IMR-90 (cell line): ENCODE results near the gene MPC1. TPM values are rescaled to one million over a fixed set of nuclear protein-coding genes. Genes with fewer than 3 reads are reported as not detected.

Experiments
- ATAC-seq: fragments of 200-7000 bp; cut with Tn5 transposase; 2 replicates; pipeline ENCODE4 v1.9.1; 2020; ENCODE audit warnings: low read depth, mild to moderate bottlenecking, moderate library complexity
- BruUV-seq: library from RNA; stranded (reverse); fragments of 400-500 nt; replicated peaks from 2 replicates; lab custom pipeline; 2021; lab: Mats Ljungman, UMichigan
- CTCF ChIA-PET: fragments of 300-600 bp; formaldehyde crosslinking; extraction: SDS; loops from one replicate; lab custom pipeline; 2021; ENCODE audit warnings: antibody characterized with exemption; lab: Yijun Ruan, JAX
- POLR2A ChIA-PET: fragments of 300-600 bp; sonication (Branson Sonifier 250); formaldehyde crosslinking; loops from one replicate; lab custom pipeline; 2022; ENCODE audit warnings: antibody characterized with exemption; ENCODE audit not compliant: unreplicated experiment; lab: Charles Lee
- DNase-seq: peaks from one replicate; pipeline ENCODE4 v3.0.0; 2013
- H2AFZ ChIP-seq: replicated peaks from 2 replicates; pipeline ENCODE3; 2013; ENCODE audit warnings: low read length, mild to moderate bottlenecking; ENCODE audit not compliant: poor library complexity
- H2AK5ac ChIP-seq: 2 replicates; pipeline ENCODE4 v1.6.1; 2013; ENCODE audit warnings: low read depth, low read length, inconsistent platforms
- H2AK9ac ChIP-seq: replicated peaks from 2 replicates; pipeline ENCODE3; 2013; ENCODE audit warnings: mild to moderate bottlenecking, low read depth, low read length, moderate library complexity; ENCODE audit not compliant: poor library complexity
- H2BK120ac ChIP-seq: 2 replicates; pipeline ENCODE4 v1.6.1; 2013; ENCODE audit warnings: low read depth, low read length, inconsistent platforms
- H2BK15ac ChIP-seq: 3 replicates; pipeline ENCODE4 v1.6.1; 2013; ENCODE audit warnings: low read depth, low read length, inconsistent platforms
- H2BK20ac ChIP-seq: 2 replicates; pipeline ENCODE4 v1.6.1; 2013; ENCODE audit warnings: low read depth, mild to moderate bottlenecking, inconsistent platforms, low read length, moderate library complexity
- H2BK5ac ChIP-seq: 2 replicates; pipeline ENCODE4 v1.6.1; 2013; ENCODE audit warnings: mild to moderate bottlenecking, low read depth, low read length, inconsistent platforms; ENCODE audit not compliant: poor library complexity, severe bottlenecking
- H3K14ac ChIP-seq: replicated peaks from 2 replicates; pipeline ENCODE4 v1.6.1; 2013; ENCODE audit warnings: low read depth, low read length, inconsistent platforms
- H3K18ac ChIP-seq: 2 replicates; pipeline ENCODE4 v1.6.1; 2013; ENCODE audit warnings: low read depth, low read length, control low read depth
- H3K23ac ChIP-seq: 2 replicates; pipeline ENCODE4 v1.6.1; 2013; ENCODE audit warnings: low read depth, low read length, inconsistent platforms
- H3K27ac ChIP-seq: 2 replicates; pipeline ENCODE4 v1.5.1; 2013; ENCODE audit warnings: mild to moderate bottlenecking, control low read depth, low read length; ENCODE audit not compliant: insufficient read depth
- H3K27me3 ChIP-seq: 2 replicates; pipeline ENCODE4 v1.6.1; 2013; ENCODE audit warnings: low read length; ENCODE audit not compliant: control insufficient read depth, insufficient read depth
- H3K36me3 ChIP-seq: 2 replicates; pipeline ENCODE4 v1.6.1; 2013; ENCODE audit warnings: low read length, mixed read lengths; ENCODE audit not compliant: control insufficient read depth, insufficient read depth
- H3K4ac ChIP-seq: 2 replicates; pipeline ENCODE4 v1.6.1; 2013; ENCODE audit warnings: low read depth, low read length, inconsistent platforms
- H3K4me1 ChIP-seq: 2 replicates; pipeline ENCODE4 v1.6.1; 2013; ENCODE audit warnings: low read length, mixed read lengths; ENCODE audit not compliant: control insufficient read depth, insufficient read depth
- H3K4me2 ChIP-seq: 2 replicates; pipeline ENCODE4 v1.6.1; 2013; ENCODE audit warnings: low read depth, mild to moderate bottlenecking, control low read depth, low read length, moderate library complexity
- H3K4me3 ChIP-seq: 2 replicates; pipeline ENCODE4 v1.5.1; 2013; ENCODE audit warnings: low read depth, mild to moderate bottlenecking, control low read depth, low read length, moderate library complexity; ENCODE audit not compliant: insufficient read depth
- H3K56ac ChIP-seq: 2 replicates; pipeline ENCODE4 v1.6.1; 2013; ENCODE audit warnings: low read length, inconsistent platforms; ENCODE audit not compliant: insufficient read depth; ENCODE audit errors: extremely low read depth
- H3K79me1 ChIP-seq, 2 experiments: 2 replicates each; pipeline ENCODE4 v1.6.1; 2013; ENCODE audit warnings: low read length in 2 of 2, inconsistent platforms in 1 of 2, low read depth in 1 of 2
- H3K9ac ChIP-seq: 2 replicates; pipeline ENCODE4 v1.6.1; 2013; ENCODE audit warnings: low read depth, low read length, control low read depth
- H3K9me1 ChIP-seq: 2 replicates; pipeline ENCODE4 v1.6.1; 2013; ENCODE audit warnings: low read length, inconsistent platforms; ENCODE audit not compliant: insufficient read depth
- H3K9me3 ChIP-seq: 2 replicates; pipeline ENCODE4 v1.6.1; 2013; ENCODE audit warnings: low read length; ENCODE audit not compliant: control insufficient read depth, insufficient read depth
- H4K20me1 ChIP-seq: 2 replicates; pipeline ENCODE4 v1.6.1; 2013; ENCODE audit warnings: low read length, inconsistent platforms; ENCODE audit not compliant: insufficient read depth
- H4K5ac ChIP-seq: 2 replicates; pipeline ENCODE4 v1.6.1; 2013; ENCODE audit warnings: mild to moderate bottlenecking, low read depth, low read length, control low read depth
- H4K8ac ChIP-seq, 2 experiments: 2 replicates each; pipeline ENCODE4 v1.6.1; 2013; ENCODE audit warnings: low read depth in 2 of 2, low read length in 2 of 2, control low read depth in 1 of 2, inconsistent platforms in 1 of 2
- H4K91ac ChIP-seq: 2 replicates; pipeline ENCODE4 v1.6.1; 2013; ENCODE audit warnings: low read depth, low read length, inconsistent platforms; ENCODE audit not compliant: insufficient read depth
- BHLHE40 ChIP-seq: fragments of 150-350 bp; IDR thresholded peaks from 2 replicates; pipeline ENCODE4 v1.6.1; 2016; ENCODE audit warnings: mild to moderate bottlenecking, low read depth, low read length
- WGBS, 2 experiments: methylation state at CpG; one replicate each; pipeline versions ENCODE4 v1.1.5 to v1.1.7; 2013; ENCODE audit warnings: missing lambda C conversion rate in 2 of 2; ENCODE audit not compliant: insufficient read length in 1 of 2; ENCODE audit errors: extremely low coverage in 2 of 2; 5-methylcytosine and 5-hydroxymethylcytosine counted together
- dilution Hi-C: fragments of 300-500 bp; cut with HindIII; formaldehyde crosslinking; loops from one replicate; pipeline ENCODE4 v1.14.3; 2018; ENCODE audit warnings: low sequenced_read_pairs; ENCODE audit not compliant: unreplicated experiment
- in situ Hi-C: fragments of 300-500 bp; cut with MboI; formaldehyde crosslinking; loops from 3 replicates; pipeline ENCODE4 v1.14.3; 2019; ENCODE audit warnings: low sequenced_read_pairs, inconsistent platforms, mixed read lengths
- intact Hi-C: fragments of 100-400 bp; cut with micrococcal nuclease; formaldehyde crosslinking; loops from 2 replicates; pipeline ENCODE4 v1.10.0; 2022
- polyA plus RNA-seq, 3 experiments: library from polyadenylated mRNA; depleted of rRNA; stranded (reverse); fragments of >200 nt; gene quantifications; 2 replicates each; pipeline ENCODE4 v1.2.3, GENCODE V29; 2012; ENCODE audit warnings: low replicate concordance in 1 of 3
- total RNA-seq: library from RNA; depleted of rRNA; stranded (reverse); fragments of >200 nt; gene quantifications from 2 replicates; pipeline ENCODE4 v1.2.3, GENCODE V29; 2012

The MPC1 gene
- total and polyA plus RNA-seq, 2 of the 4 experiments (the other 2 are of a cell fraction) = 10.9 to 12.0 TPM

- H3K4me2 ChIP-seq = no peak overlapping the region
- dilution Hi-C loops (no loop called here), in situ Hi-C loops (no loop called here), intact Hi-C loops (no loop called here)
- no peaks in the 10 kb centered on the region for H3K36me3 ChIP-seq
- no peak overlapping the region for H3K27ac ChIP-seq
- no peak for DNase-seq
- H2AFZ ChIP-seq = no peak overlapping the region
- no peak overlapping the region for H4K5ac ChIP-seq
- H2BK15ac ChIP-seq = no peak overlapping the region
- H3K23ac ChIP-seq = no peak overlapping the region
- H2AK5ac ChIP-seq = no peak overlapping the region
- H2AK9ac ChIP-seq = no peak overlapping the region
- no peaks in the 10 kb centered on the region for H4K20me1 ChIP-seq
- H3K4me1 ChIP-seq = no peaks in the 10 kb centered on the region
- WGBS, 2 experiments = no CpG with 5 or more reads among the region's 1 CpG
- H3K4me3 ChIP-seq = no peak overlapping the region
- H2BK20ac ChIP-seq = no peak overlapping the region
- H3K18ac ChIP-seq = no peak overlapping the region
- no TSS peak for BruUV-seq
- TF ChIP-seq BHLHE40 = no peak
- no peak overlapping the region for H3K9ac ChIP-seq
- H2BK120ac ChIP-seq = no peak overlapping the region
- no peak for ATAC-seq
- no peak overlapping the region for H3K56ac ChIP-seq
- H3K9me1 ChIP-seq = no peaks in the 10 kb centered on the region
- peaks cover 0 to 5% of the 10 kb centered on the region in 2 experiments; a peak in 2 of 4 replicates for H3K79me1 ChIP-seq
- H3K14ac ChIP-seq = no peak overlapping the region
- H3K9me3 ChIP-seq = no peaks in the 10 kb centered on the region
- H3K4ac ChIP-seq = no peak overlapping the region
- H2BK5ac ChIP-seq = no peak overlapping the region
- CTCF ChIA-PET = interaction anchor here (0.9 kb wide), 1 partner anchor 66 kb away, joined by 3 read pairs; no protein-coding TSS in a partner anchor
- POLR2A ChIA-PET = no interaction called here
- H4K91ac ChIP-seq = no peak overlapping the region
- no peaks in the 10 kb centered on the region for H3K27me3 ChIP-seq
- no peak overlapping the region for H4K8ac ChIP-seq
These were observed 3.6 kb downstream of the MPC1 start for GRCh38 chr6:166379103-166379586.
